Neural progenitor cell (in vitro differentiated cells): Measurements from ENCODE around the gene ATXN7L1.

Experiments used
- CTCF ChIP-seq: fragments of 200-600 bp; sonication (generic); IDR thresholded peaks from 2 replicates; pipeline ENCODE4 v1.5.1; 2017; ENCODE audit warnings: antibody characterized with exemption, mild to moderate bottlenecking
- EZH2 ChIP-seq: fragments of 200-600 bp; sonication (generic); IDR thresholded peaks from 2 replicates; pipeline ENCODE4 v1.6.1; 2017; ENCODE audit warnings: antibody characterized with exemption, mild to moderate bottlenecking, moderate library complexity

DNA sequence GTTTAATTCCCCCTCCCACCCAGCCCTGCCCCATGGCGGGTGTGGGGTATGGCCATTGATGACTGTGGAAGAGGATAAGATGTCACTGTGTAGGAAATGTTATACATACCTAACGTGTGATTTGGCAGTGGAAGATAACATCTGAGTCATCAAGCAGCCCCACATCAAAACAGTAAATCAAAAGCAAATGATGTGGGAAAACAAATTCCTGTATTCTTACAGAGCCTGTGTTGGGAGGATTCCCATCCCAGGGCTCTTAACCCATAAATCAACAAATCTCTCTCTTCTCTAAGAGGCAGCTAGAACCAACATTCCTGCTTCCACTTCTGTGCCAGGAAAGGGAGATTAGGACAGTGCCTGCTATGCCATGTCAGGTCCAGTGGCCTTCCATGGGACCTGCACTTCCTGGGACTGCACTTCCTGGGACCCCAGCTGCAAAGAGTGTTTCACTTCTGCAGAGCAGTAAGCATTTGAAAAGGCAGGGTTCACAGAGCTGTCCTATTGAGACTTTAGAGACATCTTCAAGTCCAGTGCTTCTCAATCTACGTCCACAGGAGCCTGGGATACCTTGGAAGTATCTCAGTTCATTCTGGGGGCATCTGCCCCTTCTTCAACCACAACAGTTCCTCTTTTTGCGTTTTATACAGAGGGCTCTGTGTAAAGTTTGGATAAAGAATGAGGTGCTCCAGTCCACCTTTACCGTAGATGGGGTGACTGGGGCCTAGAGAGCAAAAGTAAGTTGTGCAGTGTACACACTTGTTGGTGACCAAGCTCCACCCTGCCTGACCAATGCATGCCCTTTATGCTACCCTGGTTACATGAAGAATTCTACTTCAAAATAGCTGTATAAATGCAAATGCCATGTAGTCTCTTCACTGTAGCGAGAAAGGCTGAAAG, 45.7 kb downstream of the ATXN7L1 start:
- TF ChIP-seq CTCF, result no peak
- TF ChIP-seq EZH2, result no peak
